ENCODE data around the gene PTPRN2. TPM values are rescaled to one million over a fixed set of nuclear protein-coding genes. Genes with fewer than 3 reads are reported as not detected.

The PTPRN2 gene
- total and polyA plus RNA-seq, 9 of the 15 experiments (the other 6 are each of a cell fraction or from before 2014, with no cell fraction given) = not detected

DNA sequence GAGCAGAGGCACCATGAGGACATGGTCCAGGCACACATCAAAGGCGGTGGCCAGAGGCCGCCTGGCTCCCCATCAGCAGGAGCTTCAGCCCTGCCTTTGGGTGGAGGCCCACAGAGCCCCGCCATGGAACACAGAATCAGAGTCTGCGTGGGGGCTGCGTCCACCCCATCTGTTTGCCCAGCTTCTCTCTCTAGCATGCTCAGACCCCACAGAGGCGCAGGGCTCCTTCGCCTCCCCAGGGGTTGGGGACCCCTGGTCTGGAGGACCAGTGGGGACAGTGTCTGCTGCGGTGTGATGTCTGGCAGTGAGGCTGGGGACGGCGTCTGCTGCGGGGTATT is 321.9 kb downstream of the PTPRN2 start:
- peaks cover 12 to 45% of the 10 kb centered on the region in 2 experiments; a peak in 4 of 5 replicates for H3K27me3 ChIP-seq (ENCODE audit: control insufficient read depth in 2 of 2, insufficient read depth in 2 of 2, low read length in 2 of 2)
- TF ChIP-seq SRF (CRISPR knock-in tag; IDR thresholded peaks at IDR 0.05) = no peak

DNA sequence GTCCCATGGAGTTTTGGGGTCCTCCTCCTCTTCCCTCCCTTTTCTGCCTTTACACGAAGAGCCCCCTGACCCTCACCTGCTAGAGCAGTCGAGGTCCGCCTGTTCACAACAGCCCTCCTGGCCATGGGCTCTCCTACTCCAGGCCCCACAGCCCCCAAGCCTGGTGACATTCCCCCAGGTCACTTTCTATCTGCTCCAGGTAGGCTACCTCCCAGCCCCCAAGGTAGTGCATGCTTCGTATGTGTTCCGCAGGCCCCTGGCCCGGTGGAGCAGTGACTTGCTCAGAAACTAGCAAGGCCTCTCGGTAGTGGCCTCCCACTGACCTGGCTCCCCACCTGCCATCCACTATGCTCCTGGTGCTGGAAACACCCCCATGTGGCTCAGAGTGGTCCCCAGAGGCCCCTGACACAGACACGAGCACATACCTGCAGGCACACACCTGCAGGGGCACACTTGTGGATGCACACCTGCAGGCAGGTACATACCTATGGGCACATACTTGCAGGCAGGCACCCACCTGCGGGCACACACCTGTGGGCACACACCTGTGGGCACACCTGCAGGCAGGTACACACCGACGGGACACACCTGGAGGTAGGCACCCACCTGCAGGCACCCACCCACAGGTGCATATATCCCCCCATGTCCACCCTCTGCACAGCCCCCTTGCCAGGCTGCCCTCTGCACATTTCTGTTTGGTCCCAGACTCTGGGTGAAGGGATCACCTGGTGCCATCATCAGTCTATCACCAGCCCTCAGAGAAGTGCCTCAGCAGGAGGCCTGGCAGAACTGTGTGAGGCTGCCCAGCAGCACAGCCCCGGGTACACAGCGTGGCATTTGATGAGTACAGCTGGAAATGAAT is 322.5 kb downstream of the PTPRN2 start:
- CTCF ChIA-PET (ENCODE audit: low intra/inter-chr PET ratio) = no interaction called here
- H3K27me3 ChIP-seq (ENCODE audit: control insufficient read depth in 2 of 2, insufficient read depth in 2 of 2, low read length in 2 of 2) = peaks cover 12 to 46% of the 10 kb centered on the region in 2 experiments; a peak in 4 of 5 replicates
- in situ Hi-C loops (cut with MboI) (no loop called here), intact Hi-C loops (cut with micrococcal nuclease) (no loop called here)
- no peaks in the 10 kb centered on the region for H3K36me3 ChIP-seq (ENCODE audit: control insufficient read depth, insufficient read depth, low read length)
- no peaks in the 10 kb centered on the region for H3K9me1 ChIP-seq (ENCODE audit: control insufficient read depth, insufficient read depth, low read length)
- H3K79me2 ChIP-seq (ENCODE audit: control insufficient read depth, insufficient read depth, low read length) = no peaks in the 10 kb centered on the region
- ATAC-seq (no peak), DNase-seq (ENCODE audit: extremely low read depth in 1 of 4, low spot score in 3 of 4) (no peak), FAIRE-seq (no peak)
- no peak overlapping the region for H3K27ac ChIP-seq (ENCODE audit: extremely low read depth, low read depth, low read length)
- H4K20me1 ChIP-seq (replicated peaks; ENCODE audit: control insufficient read depth, insufficient read depth, low read length) = no peaks in the 10 kb centered on the region
- H3K4me3 ChIP-seq = no peak overlapping the region
- WGBS (ENCODE audit: insufficient coverage, low coverage, missing lambda C conversion rate) = 2% methylated on average over 13 of the region's 13 CpGs
- no peaks in the 10 kb centered on the region for H3K4me1 ChIP-seq (replicated peaks in 1 of 2; ENCODE audit: control insufficient read depth in 2 of 2, insufficient read depth in 2 of 2, low read length in 2 of 2)
- H3K9ac ChIP-seq (ENCODE audit: insufficient read depth in 1 of 2, low read depth in 2 of 2, low read length in 2 of 2) = no peak overlapping the region
- H2AFZ ChIP-seq (ENCODE audit: low read depth, low read length) = no peak overlapping the region
- H3K9me3 ChIP-seq (replicated peaks; ENCODE audit: control insufficient read depth, insufficient read depth, low read depth, low read length) = peaks cover 9% of the 10 kb centered on the region; the same call in 1 of the 2 replicates
- H3K4me2 ChIP-seq (ENCODE audit: insufficient read depth, low read length) = no peak overlapping the region
- POLR2A ChIA-PET = no interaction called here
- BruUV-seq (replicated peaks) = no TSS peak
- TF ChIP-seq RNF2 (IDR thresholded peaks at IDR 0.05) (no peak), SNIP1 (IDR thresholded peaks at IDR 0.05; ENCODE audit: low read depth) (no peak), ZNF143 (CRISPR knock-in tag; IDR thresholded peaks at IDR 0.05) (no peak), ZNF274 (IDR thresholded peaks at IDR 0.05; ENCODE audit: borderline replicate concordance, low read depth, low read length) (no peak), DIDO1 (tag; IDR thresholded peaks at IDR 0.05; ENCODE audit: low read depth) (no peak), ZFPM2 (CRISPR knock-in tag; IDR thresholded peaks at IDR 0.05) (no peak), THRAP3 (IDR thresholded peaks at IDR 0.05; ENCODE audit: borderline replicate concordance) (no peak), HLTF (IDR thresholded peaks at IDR 0.05) (no peak), MYNN (IDR thresholded peaks at IDR 0.05) (no peak), MYNN (CRISPR knock-in tag; IDR thresholded peaks at IDR 0.05) (no peak), ZNF24 (IDR thresholded peaks at IDR 0.05) (no peak), C11orf30 (IDR thresholded peaks at IDR 0.05; ENCODE audit: low read depth) (no peak)
- TF ChIP-seq, protein P1, sequence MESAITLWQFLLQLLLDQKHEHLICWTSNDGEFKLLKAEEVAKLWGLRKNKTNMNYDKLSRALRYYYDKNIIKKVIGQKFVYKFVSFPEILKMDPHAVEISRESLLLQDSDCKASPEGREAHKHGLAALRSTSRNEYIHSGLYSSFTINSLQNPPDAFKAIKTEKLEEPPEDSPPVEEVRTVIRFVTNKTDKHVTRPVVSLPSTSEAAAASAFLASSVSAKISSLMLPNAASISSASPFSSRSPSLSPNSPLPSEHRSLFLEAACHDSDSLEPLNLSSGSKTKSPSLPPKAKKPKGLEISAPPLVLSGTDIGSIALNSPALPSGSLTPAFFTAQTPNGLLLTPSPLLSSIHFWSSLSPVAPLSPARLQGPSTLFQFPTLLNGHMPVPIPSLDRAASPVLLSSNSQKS (CRISPR knock-in tag; IDR thresholded peaks at IDR 0.05) = no peak
- TF ChIP-seq, protein P2, sequence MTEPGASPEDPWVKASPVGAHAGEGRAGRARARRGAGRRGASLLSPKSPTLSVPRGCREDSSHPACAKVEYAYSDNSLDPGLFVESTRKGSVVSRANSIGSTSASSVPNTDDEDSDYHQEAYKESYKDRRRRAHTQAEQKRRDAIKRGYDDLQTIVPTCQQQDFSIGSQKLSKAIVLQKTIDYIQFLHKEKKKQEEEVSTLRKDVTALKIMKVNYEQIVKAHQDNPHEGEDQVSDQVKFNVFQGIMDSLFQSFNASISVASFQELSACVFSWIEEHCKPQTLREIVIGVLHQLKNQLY (CRISPR knock-in tag; conservative IDR thresholded peaks at IDR 0.05) = no peak

More for the DNA sequence above, 321.9 kb downstream of the PTPRN2 start:
- no peaks in the 10 kb centered on the region for H3K36me3 ChIP-seq (ENCODE audit: control insufficient read depth, insufficient read depth, low read length)
- WGBS (ENCODE audit: insufficient coverage, low coverage, missing lambda C conversion rate) = 0% methylated on average over 11 of the region's 11 CpGs
- no peak overlapping the region for H3K4me3 ChIP-seq
- in situ Hi-C loops (cut with MboI) (no loop called here), intact Hi-C loops (cut with micrococcal nuclease) (no loop called here)
- H3K9me3 ChIP-seq (replicated peaks; ENCODE audit: control insufficient read depth, insufficient read depth, low read depth, low read length) = peaks cover 9% of the 10 kb centered on the region; the same call in 1 of the 2 replicates
- no peak overlapping the region for H3K4me2 ChIP-seq (ENCODE audit: insufficient read depth, low read length)
- no peaks in the 10 kb centered on the region for H3K79me2 ChIP-seq (ENCODE audit: control insufficient read depth, insufficient read depth, low read length)
- DNase-seq (ENCODE audit: extremely low read depth in 1 of 4, low spot score in 3 of 4) (no peak), FAIRE-seq (no peak), ATAC-seq (no peak)
- POLR2A ChIA-PET = no interaction called here
- H3K9ac ChIP-seq (ENCODE audit: insufficient read depth in 1 of 2, low read depth in 2 of 2, low read length in 2 of 2) = no peak overlapping the region
- no TSS peak for BruUV-seq (replicated peaks)
- no peaks in the 10 kb centered on the region for H4K20me1 ChIP-seq (replicated peaks; ENCODE audit: control insufficient read depth, insufficient read depth, low read length)
- H3K4me1 ChIP-seq (replicated peaks in 1 of 2; ENCODE audit: control insufficient read depth in 2 of 2, insufficient read depth in 2 of 2, low read length in 2 of 2) = no peaks in the 10 kb centered on the region
- no peak overlapping the region for H2AFZ ChIP-seq (ENCODE audit: low read depth, low read length)
- no peaks in the 10 kb centered on the region for H3K9me1 ChIP-seq (ENCODE audit: control insufficient read depth, insufficient read depth, low read length)
- CTCF ChIA-PET (ENCODE audit: low intra/inter-chr PET ratio) = interaction anchor here (0.6 kb wide), 1 partner anchor 195 kb away, joined by 3 read pairs; no protein-coding TSS in a partner anchor
- H3K27ac ChIP-seq (ENCODE audit: extremely low read depth, low read depth, low read length) = no peak overlapping the region
